Measurements from ENCODE around the gene COX8A.
A peak's percentile ranks its signal among the peaks of the same experiment; 100 is the strongest.

Gene COX8A

GRCh38 chr11:64004590-64004984 is 30.2 kb downstream of the COX8A start:
- no peak for DNase-seq

- DNase-seq = no peak
These were observed 31.3 kb downstream of the COX8A start for GRCh38 chr11:64005691-64006090.

- no peak for DNase-seq
These were observed 32.0 kb downstream of the COX8A start for GRCh38 chr11:64006398-64006797.

GRCh38 chr11:64007160-64007628 is 32.8 kb downstream of the COX8A start:
- peak; percentile 25 for DNase-seq

GRCh38 chr11:64007629-64008282 is 33.3 kb downstream of the COX8A start:
- DNase-seq = no peak

GRCh38 chr11:64008283-64008913 is 34.0 kb downstream of the COX8A start:
- DNase-seq = no peak

GRCh38 chr11:64008914-64009633 is 34.7 kb downstream of the COX8A start:
- DNase-seq = no peak

GRCh38 chr11:64009710-64010109 is 35.3 kb downstream of the COX8A start:
- DNase-seq = no peak

GRCh38 chr11:64010783-64011182 is 36.4 kb downstream of the COX8A start:
- no peak for DNase-seq

- DNase-seq = no peak
These were observed 37.0 kb downstream of the COX8A start for GRCh38 chr11:64011371-64011770.

GRCh38 chr11:64013141-64013896 is 38.9 kb downstream of the COX8A start:
- DNase-seq = no peak

- no peak for DNase-seq
These were observed 39.9 kb downstream of the COX8A start for GRCh38 chr11:64014356-64014755.

GRCh38 chr11:64015510-64015909 is 41.1 kb downstream of the COX8A start:
- DNase-seq = no peak

- DNase-seq = no peak
These were observed 41.8 kb downstream of the COX8A start for GRCh38 chr11:64015935-64016845.

- no peak for DNase-seq
These were observed 43.5 kb downstream of the COX8A start for GRCh38 chr11:64017945-64018224.

- no peak for DNase-seq
These were observed 43.9 kb downstream of the COX8A start for GRCh38 chr11:64018310-64018709.

GRCh38 chr11:64019106-64020037 is 45.0 kb downstream of the COX8A start:
- no peak for DNase-seq

GRCh38 chr11:64020976-64021756 is 46.7 kb downstream of the COX8A start:
- DNase-seq = no peak

- no peak for DNase-seq
These were observed 47.3 kb downstream of the COX8A start for GRCh38 chr11:64021757-64022093.

GRCh38 chr11:64022125-64022784 is 47.8 kb downstream of the COX8A start:
- DNase-seq = no peak

All from HCEC 1CT (cell line).